ENCODE results near the gene DNAJC1.

GRCh38 chr10:21750424-21750823 is 253.1 kb downstream of the DNAJC1 start:
- TF ChIP-seq CTCF (IDR thresholded peaks at IDR 0.05) (no peak), POLR2A (IDR thresholded peaks at IDR 0.05; ENCODE audit: low read length) (no peak), NFE2L2 (conservative IDR thresholded peaks at IDR 0.05; ENCODE audit: low read length) (no peak), MYC (IDR thresholded peaks at IDR 0.05; ENCODE audit: borderline replicate concordance, low read length) (no peak), RAD21 (conservative IDR thresholded peaks at IDR 0.05 in 1 of 2, IDR thresholded peaks at IDR 0.05 in 1 of 2) (no peak), BHLHE40 (IDR thresholded peaks at IDR 0.05; ENCODE audit: low read depth, low read length) (no peak)
